GM23248 (cell line): ENCODE data around the gene RANGAP1. TPM values are rescaled to one million over a fixed set of nuclear protein-coding genes. Genes with fewer than 3 reads are reported as not detected.

ENCODE experiments used
- DNase-seq: peaks from one replicate; pipeline ENCODE4 v3.0.0-alpha.2; 2015
- H2AFZ ChIP-seq: fragments of 200-600 bp; sonication (generic); 2 replicates; pipeline ENCODE4 v1.6.1; 2016; ENCODE audit warnings: antibody characterized with exemption
- H3F3A ChIP-seq: fragments of 200-600 bp; sonication (generic); 2 replicates; pipeline ENCODE4 v1.6.1; 2016; ENCODE audit warnings: mild to moderate bottlenecking, antibody characterized with exemption, mixed run types; ENCODE audit not compliant: insufficient read depth
- H3K27ac ChIP-seq: fragments of 200-600 bp; sonication (generic); 2 replicates; pipeline ENCODE4 v1.5.1; 2016; ENCODE audit warnings: mild to moderate bottlenecking
- H3K27me3 ChIP-seq: fragments of 200-600 bp; sonication (generic); replicated peaks from 2 replicates; pipeline ENCODE4 v1.6.1; 2016; ENCODE audit warnings: mild to moderate bottlenecking; ENCODE audit not compliant: insufficient read depth
- H3K36me3 ChIP-seq: fragments of 200-600 bp; sonication (generic); 2 replicates; pipeline ENCODE4 v1.6.1; 2016; ENCODE audit warnings: low read depth, mild to moderate bottlenecking
- H3K4me1 ChIP-seq: fragments of 200-600 bp; sonication (generic); 2 replicates; pipeline ENCODE4 v1.6.1; 2016; ENCODE audit warnings: mild to moderate bottlenecking; ENCODE audit not compliant: insufficient read depth
- H3K4me2 ChIP-seq: fragments of 200-600 bp; sonication (generic); one replicate; pipeline ENCODE4 v1.6.1; 2016; ENCODE audit warnings: mild to moderate bottlenecking; ENCODE audit not compliant: unreplicated experiment
- H3K4me3 ChIP-seq: fragments of 200-600 bp; sonication (generic); 2 replicates; pipeline ENCODE4 v1.5.1; 2016; ENCODE audit warnings: mild to moderate bottlenecking
- H3K79me2 ChIP-seq: fragments of 200-600 bp; sonication (generic); 2 replicates; pipeline ENCODE4 v1.6.1; 2016; ENCODE audit warnings: mild to moderate bottlenecking; ENCODE audit not compliant: insufficient read depth
- H3K9ac ChIP-seq: fragments of 200-600 bp; sonication (generic); 2 replicates; pipeline ENCODE4 v1.6.1; 2016; ENCODE audit warnings: mild to moderate bottlenecking
- H3K9me2 ChIP-seq: fragments of 200-600 bp; sonication (generic); 2 replicates; pipeline ENCODE4 v1.6.1; 2016; ENCODE audit warnings: mixed run types, mild to moderate bottlenecking, moderate library complexity; ENCODE audit not compliant: insufficient read depth
- H3K9me3 ChIP-seq: fragments of 200-600 bp; sonication (generic); one replicate; pipeline ENCODE4 v1.6.1; 2017; ENCODE audit warnings: low read depth
- H4K20me1 ChIP-seq: fragments of 200-600 bp; sonication (generic); 2 replicates; pipeline ENCODE4 v1.6.0; 2016; ENCODE audit not compliant: insufficient read depth
- EZH2 ChIP-seq: fragments of 200-600 bp; sonication (generic); IDR thresholded peaks from 2 replicates; pipeline ENCODE4 v1.6.1; 2018; ENCODE audit warnings: antibody characterized with exemption, mild to moderate bottlenecking; ENCODE audit not compliant: insufficient read depth, poor library complexity, severe bottlenecking
- EZH2phosphoT487 ChIP-seq: fragments of 200-600 bp; sonication (generic); IDR thresholded peaks from 2 replicates; pipeline ENCODE4 v1.6.1; 2018; ENCODE audit warnings: antibody characterized with exemption, moderate library complexity, mild to moderate bottlenecking, low read depth; ENCODE audit not compliant: insufficient read depth
- WGBS, 2 experiments: methylation state at CpG; one replicate each; pipeline ENCODE4 v1.1.6; 2015 to 2017; ENCODE audit warnings: low lambda C conversion rate in 2 of 2, low coverage in 1 of 2; ENCODE audit errors: missing lambda C conversion rate in 2 of 2; 5-methylcytosine and 5-hydroxymethylcytosine counted together
- in situ Hi-C: fragments of 300-500 bp; cut with MboI; formaldehyde crosslinking; loops from 2 replicates; pipeline ENCODE4 v1.15.0; 2020
- polyA plus RNA-seq: library from polyadenylated mRNA; unstranded; fragments of >200 nt; fragmentation: Nextera tagmentation; extraction: Ambion mirVana; gene quantifications from 2 replicates; pipeline ENCODE4 v1.2.1, GENCODE V29; 2016
- total RNA-seq: library from RNA; depleted of rRNA; stranded (reverse); fragments of >200 nt; shearing (Covaris generic); gene quantifications from 2 replicates; pipeline ENCODE4 v1.2.3, GENCODE V29; 2014

The RANGAP1 gene
- total and polyA plus RNA-seq, 2 experiments from 2014 or later = 52.3 to 73.5 TPM

DNA sequence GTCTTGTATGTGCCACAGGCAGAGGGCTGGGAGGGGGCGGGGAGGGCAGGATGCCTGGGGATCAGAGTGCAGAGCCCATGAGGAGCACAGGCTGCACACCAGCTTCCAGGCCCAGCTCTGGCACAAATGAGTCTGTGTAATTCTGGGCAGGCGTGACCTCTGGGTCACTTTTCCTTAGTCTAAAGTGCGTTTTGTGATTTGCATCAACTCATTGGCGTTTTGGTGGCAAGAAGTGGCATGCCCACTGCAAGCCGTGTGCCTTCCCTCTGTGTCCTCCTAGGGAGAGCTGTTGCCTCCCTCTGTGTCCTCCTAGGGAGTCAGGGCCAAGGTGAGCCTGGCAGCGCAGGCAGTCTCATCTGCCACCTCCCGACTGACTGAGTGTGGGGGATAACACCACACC is 62.5 kb downstream of the RANGAP1 start:
- H3K4me2 ChIP-seq = no peak overlapping the region
- no peak for DNase-seq
- H3K9ac ChIP-seq = no peak overlapping the region
- H3K79me2 ChIP-seq = no peaks in the 10 kb centered on the region
- no peak overlapping the region for H3K4me3 ChIP-seq
- H2AFZ ChIP-seq = no peak overlapping the region
- H3K27me3 ChIP-seq = no peaks in the 10 kb centered on the region
- WGBS, 2 experiments = 84 to 94% methylated on average over 7 of the region's 7 CpGs
- H3K9me3 ChIP-seq = no peaks in the 10 kb centered on the region
- in situ Hi-C loops = no loop called here
- H3K9me2 ChIP-seq = no peaks in the 10 kb centered on the region
- TF ChIP-seq EZH2 (no peak), EZH2phosphoT487 (no peak)
- no peaks in the 10 kb centered on the region for H4K20me1 ChIP-seq
- no peaks in the 10 kb centered on the region for H3K4me1 ChIP-seq
- H3F3A ChIP-seq = no peaks in the 10 kb centered on the region
- H3K36me3 ChIP-seq = no peaks in the 10 kb centered on the region
- no peak overlapping the region for H3K27ac ChIP-seq

DNA sequence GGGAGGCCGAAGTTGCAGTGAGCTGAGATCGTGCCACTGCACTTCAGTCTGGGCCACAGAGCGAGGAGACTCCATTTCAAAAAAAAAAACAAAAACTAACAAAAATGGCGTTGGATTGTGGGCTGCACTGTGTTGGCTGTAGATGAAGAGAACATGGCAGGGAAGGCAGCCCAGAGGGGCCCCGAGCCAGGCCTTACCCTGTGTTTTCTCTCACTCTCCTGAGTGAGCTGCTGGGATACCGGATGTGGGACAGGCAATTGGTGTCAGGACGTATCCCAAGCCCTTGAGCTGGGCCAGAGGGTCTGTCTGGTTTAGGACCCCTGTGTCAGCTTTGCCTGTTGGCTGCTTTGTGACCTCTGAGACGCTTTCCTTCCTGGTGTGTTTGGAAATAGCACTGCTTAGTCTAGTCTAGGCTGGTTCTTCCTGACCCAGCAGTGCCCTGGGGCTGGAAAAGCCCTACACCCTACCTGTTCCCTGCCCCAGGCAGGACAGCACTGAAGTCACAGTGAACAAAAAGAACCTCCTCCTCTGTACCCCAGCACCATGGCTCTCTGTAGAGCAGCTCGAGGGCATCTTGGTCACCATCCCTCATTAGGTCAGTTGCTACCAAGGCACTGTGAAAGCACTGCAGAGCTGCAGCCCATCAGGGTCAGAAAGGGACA is 63.0 kb downstream of the RANGAP1 start:
- H2AFZ ChIP-seq = no peak overlapping the region
- H3K4me3 ChIP-seq = no peak overlapping the region
- in situ Hi-C loops = no loop called here
- no peaks in the 10 kb centered on the region for H4K20me1 ChIP-seq
- H3K4me2 ChIP-seq = no peak overlapping the region
- no peaks in the 10 kb centered on the region for H3K79me2 ChIP-seq
- TF ChIP-seq EZH2 (no peak), EZH2phosphoT487 (no peak)
- H3K9me3 ChIP-seq = no peaks in the 10 kb centered on the region
- no peak for DNase-seq
- no peaks in the 10 kb centered on the region for H3K9me2 ChIP-seq
- WGBS, 2 experiments = 92 to 95% methylated on average over 9 of the region's 9 CpGs
- peaks cover 2% of the 10 kb centered on the region; the same call in 1 of the 2 replicates for H3F3A ChIP-seq
- no peaks in the 10 kb centered on the region for H3K27me3 ChIP-seq
- H3K36me3 ChIP-seq = no peaks in the 10 kb centered on the region
- peaks cover 4% of the 10 kb centered on the region; the same call in 1 of the 2 replicates for H3K4me1 ChIP-seq
- H3K27ac ChIP-seq = no peak overlapping the region
- H3K9ac ChIP-seq = no peak overlapping the region

DNA sequence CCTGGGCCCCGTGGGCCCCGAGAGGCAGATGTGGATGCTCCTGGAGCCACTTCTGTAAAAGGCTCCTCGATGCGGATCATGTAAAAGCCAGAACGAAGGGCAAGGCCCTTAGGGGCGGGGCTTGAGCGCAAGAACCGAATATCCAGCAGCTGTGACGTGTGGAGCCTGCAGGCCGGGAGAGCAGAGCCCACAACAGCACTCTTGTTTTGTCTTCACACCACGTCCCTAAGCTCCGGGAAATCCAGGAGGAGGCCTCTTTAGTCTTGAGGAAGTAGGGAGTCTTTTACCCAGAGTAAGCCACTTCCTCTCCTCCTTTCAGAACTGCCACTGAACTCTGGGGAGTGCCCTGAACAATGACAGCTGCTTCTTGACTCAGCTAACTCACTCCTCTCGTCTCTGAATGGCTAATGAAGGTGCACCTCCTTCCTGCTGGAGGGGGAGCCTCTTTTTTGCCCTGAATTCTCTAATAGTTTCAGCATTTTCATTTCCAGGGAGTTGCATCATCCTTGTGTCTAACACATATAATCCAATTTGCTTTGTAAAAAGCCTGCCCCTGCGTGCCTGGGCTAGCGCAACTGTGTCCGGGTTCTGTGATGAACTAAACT is 68.3 kb downstream of the RANGAP1 start:
- Histone ChIP-seq H3K9me3 (no peaks in the 10 kb centered on the region), H3K9ac (peak overlapping the region; percentile 68), H3K4me2 (peak overlapping the region; percentile 65), H3K4me3 (peak overlapping the region; percentile 54), H3K4me1 (peaks cover 14% of the 10 kb centered on the region), H2AFZ (peak overlapping the region; percentile 66), H3K9me2 (no peaks in the 10 kb centered on the region), H3K27me3 (no peaks in the 10 kb centered on the region), H3K27ac (peak overlapping the region; percentile 88), H3K79me2 (no peaks in the 10 kb centered on the region), H3K36me3 (peaks cover 9% of the 10 kb centered on the region), H3F3A (peaks cover 10% of the 10 kb centered on the region), H4K20me1 (no peaks in the 10 kb centered on the region)
- in situ Hi-C loops = no loop called here
- DNase-seq = peak; percentile 89
- WGBS, 2 experiments = 33 to 59% methylated on average over 16 of the region's 16 CpGs
- TF ChIP-seq EZH2phosphoT487 (no peak), EZH2 (no peak)

DNA sequence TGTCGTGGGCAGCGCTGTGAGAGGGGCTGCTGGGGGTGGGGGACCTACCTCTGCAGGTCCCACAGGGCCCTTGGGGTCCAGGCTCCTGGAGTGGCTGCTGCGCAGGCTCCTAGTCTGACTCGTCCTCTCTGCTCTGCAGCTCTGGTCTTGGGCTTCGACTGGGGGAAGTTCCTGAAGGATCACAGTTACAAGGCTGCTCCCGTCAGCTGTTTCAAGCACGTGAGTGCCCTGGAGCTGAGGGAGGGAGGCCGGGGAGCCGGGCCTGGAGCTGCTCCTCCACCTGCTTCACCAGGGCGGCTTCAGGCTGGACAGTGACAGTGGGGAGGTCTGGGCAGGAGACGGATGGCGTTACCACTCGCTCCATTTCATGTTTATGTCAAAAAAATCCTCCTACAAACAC is 69.0 kb downstream of the RANGAP1 start:
- peak; percentile 32 for DNase-seq
- WGBS, 2 experiments = 77% methylated on average over 12 to 13 of the region's 13 CpGs

More for the DNA sequence above, 69.0 kb downstream of the RANGAP1 start:
- in situ Hi-C loops = no loop called here
- no peaks in the 10 kb centered on the region for H3K79me2 ChIP-seq
- H3K27me3 ChIP-seq = no peaks in the 10 kb centered on the region
- TF ChIP-seq EZH2phosphoT487 (no peak), EZH2 (no peak)
- H3K9me2 ChIP-seq = no peaks in the 10 kb centered on the region
- H3K4me2 ChIP-seq = peak overlapping the region; percentile 65
- peak overlapping the region; percentile 54 for H3K4me3 ChIP-seq
- H3K27ac ChIP-seq = peak overlapping the region; percentile 88
- peaks cover 10% of the 10 kb centered on the region for H3F3A ChIP-seq
- peaks cover 9% of the 10 kb centered on the region for H3K36me3 ChIP-seq
- no peaks in the 10 kb centered on the region for H3K9me3 ChIP-seq
- H3K4me1 ChIP-seq = peaks cover 14% of the 10 kb centered on the region
- H3K9ac ChIP-seq = peak overlapping the region; percentile 68
- no peaks in the 10 kb centered on the region for H4K20me1 ChIP-seq
- H2AFZ ChIP-seq = peak overlapping the region; percentile 66
